Inferior parietal cortex (tissue), 1 donor: ENCODE data around the gene GALNT2.

ENCODE experiments used
- DNase-seq: peaks from one replicate; pipeline ENCODE4 v3.0.0-alpha.2; 2016; ENCODE audit errors: extremely low spot score

Gene GALNT2

GRCh38 chr1:230066466-230067404 is at the start of gene GALNT2:
GALNT2 (plus strand) TSS chr1:230067238; CDS start chr1:230067281, 43 bp downstream.
- DNase-seq: peak; percentile 79

- DNase-seq: no peak
Observed at GRCh38 chr1:230020451-230020850, 46.6 kb upstream of the GALNT2 start.

- no peak for DNase-seq
Observed at GRCh38 chr1:230022666-230023380, 44.2 kb upstream of the GALNT2 start.

GRCh38 chr1:230025686-230026085 is 41.4 kb upstream of the GALNT2 start:
- no peak for DNase-seq

- no peak for DNase-seq
Observed at GRCh38 chr1:230026139-230026538, 40.9 kb upstream of the GALNT2 start.

- DNase-seq: no peak
Observed at GRCh38 chr1:230026572-230026971, 40.5 kb upstream of the GALNT2 start.

GRCh38 chr1:230028602-230029223 is 38.3 kb upstream of the GALNT2 start:
- DNase-seq: no peak

GRCh38 chr1:230029244-230029941 is 37.6 kb upstream of the GALNT2 start:
- DNase-seq: no peak

- no peak for DNase-seq
Observed at GRCh38 chr1:230030122-230030821, 36.8 kb upstream of the GALNT2 start.

- no peak for DNase-seq
Observed at GRCh38 chr1:230031131-230031530, 35.9 kb upstream of the GALNT2 start.

GRCh38 chr1:230032516-230033281 is 34.3 kb upstream of the GALNT2 start:
- no peak for DNase-seq

GRCh38 chr1:230037261-230037660 is 29.8 kb upstream of the GALNT2 start:
- no peak for DNase-seq

- no peak for DNase-seq
Observed at GRCh38 chr1:230040440-230040839, 26.6 kb upstream of the GALNT2 start.

- DNase-seq: no peak
Observed at GRCh38 chr1:230043081-230043480, 24.0 kb upstream of the GALNT2 start.

GRCh38 chr1:230044729-230045128 is 22.3 kb upstream of the GALNT2 start:
- no peak for DNase-seq

- DNase-seq: no peak
Observed at GRCh38 chr1:230047114-230047865, 19.7 kb upstream of the GALNT2 start.

GRCh38 chr1:230048322-230048721 is 18.7 kb upstream of the GALNT2 start:
- no peak for DNase-seq

- no peak for DNase-seq
Observed at GRCh38 chr1:230048922-230049321, 18.1 kb upstream of the GALNT2 start.

- DNase-seq: no peak
Observed at GRCh38 chr1:230049731-230050130, 17.3 kb upstream of the GALNT2 start.
